ENCODE data around the gene VAMP8.
"Not testable (repeated sequence)": the region's sequence is repeated elsewhere in the genome, so short reads cannot be mapped to it uniquely, and the experiment has no call there.

Gene VAMP8

DNA sequence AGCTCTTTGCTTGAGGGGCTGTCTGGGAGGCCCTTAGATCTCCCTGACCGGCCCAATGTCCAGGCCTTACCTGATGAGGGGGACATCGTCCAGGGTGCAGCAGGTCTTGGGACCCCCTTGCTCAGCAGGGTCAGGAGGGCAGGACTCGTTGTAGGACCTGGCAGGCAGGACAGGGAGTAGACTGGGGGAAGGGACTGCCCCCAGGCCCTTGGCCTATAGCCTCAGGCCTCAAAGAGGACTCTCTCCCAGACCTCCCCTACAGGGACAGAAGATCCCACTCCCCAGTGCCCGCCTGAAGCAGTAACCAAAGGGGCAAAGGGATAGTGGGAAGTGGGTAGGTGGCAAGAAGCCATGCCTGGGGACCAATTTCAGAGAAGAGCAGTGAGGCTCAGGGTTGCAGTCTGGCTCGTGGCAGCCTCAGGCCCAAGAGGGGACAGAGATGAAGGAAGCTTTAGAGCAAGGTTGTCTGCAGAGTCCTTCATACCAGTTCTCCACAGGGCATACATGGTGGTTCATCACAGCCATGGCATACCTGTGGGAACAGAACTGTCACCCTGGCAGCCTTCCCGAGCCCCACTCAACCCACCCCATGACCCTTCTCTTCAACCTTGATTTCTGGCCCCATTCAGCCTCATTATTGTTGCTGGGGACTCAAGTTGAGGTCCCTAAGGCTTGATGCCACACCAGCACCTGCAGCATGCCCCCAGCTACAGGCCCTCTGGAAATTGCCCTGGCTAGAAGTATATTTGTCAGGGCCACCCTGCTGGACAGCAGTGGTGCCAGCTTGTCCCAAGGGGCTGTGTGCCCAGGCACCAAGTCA lies 23.8 kb downstream of the VAMP8 start:
- no peak for DNase-seq

GRCh38 chr2:85601771-85602475 lies 24.5 kb downstream of the VAMP8 start:
- DNase-seq, result no peak

DNA sequence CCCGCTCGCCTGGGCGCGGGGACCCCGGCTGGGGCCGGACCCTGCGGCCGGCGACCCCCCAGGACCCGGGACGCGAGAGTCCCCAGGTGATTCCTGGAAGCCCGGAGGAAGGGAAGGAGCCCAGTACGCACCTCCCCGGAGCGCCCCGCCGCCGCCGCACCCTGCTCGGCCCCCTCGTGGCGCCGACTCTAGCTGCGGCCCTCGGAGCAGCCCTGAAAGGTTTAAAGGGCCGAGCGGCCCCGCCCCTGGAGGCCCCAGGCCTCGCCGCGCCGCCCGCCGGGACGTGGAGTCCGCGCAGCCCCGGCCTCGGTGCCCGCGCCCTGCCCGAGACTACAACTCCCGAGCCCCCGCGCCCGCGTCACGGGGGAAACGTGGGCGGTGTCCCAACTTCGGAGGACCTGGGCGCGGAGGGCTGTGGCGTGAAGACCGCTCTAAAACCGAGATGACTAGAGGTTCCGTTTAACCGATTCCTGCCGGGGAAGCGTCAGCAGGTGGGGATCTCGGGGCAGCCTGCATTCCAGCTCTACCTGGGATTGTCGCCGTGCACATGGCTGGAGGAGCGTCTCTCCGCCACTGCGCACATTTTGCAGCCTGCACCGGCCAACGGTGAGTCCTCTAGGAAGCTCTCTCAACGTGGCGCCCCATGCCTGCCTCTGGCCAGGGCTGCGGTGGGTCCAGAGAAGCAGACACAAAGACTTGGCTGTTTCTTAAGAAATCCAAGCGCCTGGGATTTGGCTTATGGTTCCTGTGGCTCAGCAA lies 25.3 kb downstream of the VAMP8 start, which contains the start of gene TMEM150A:
Gene TMEM150A, minus strand, starts transcription at position 223 of the 759 bp plus-strand sequence. CDS start 750 bp downstream, outside the sequence.
- DNase-seq, result peak; percentile 81

- not testable (repeated sequence) for DNase-seq
These were observed 26.7 kb downstream of the VAMP8 start for GRCh38 chr2:85604133-85604444.

DNA sequence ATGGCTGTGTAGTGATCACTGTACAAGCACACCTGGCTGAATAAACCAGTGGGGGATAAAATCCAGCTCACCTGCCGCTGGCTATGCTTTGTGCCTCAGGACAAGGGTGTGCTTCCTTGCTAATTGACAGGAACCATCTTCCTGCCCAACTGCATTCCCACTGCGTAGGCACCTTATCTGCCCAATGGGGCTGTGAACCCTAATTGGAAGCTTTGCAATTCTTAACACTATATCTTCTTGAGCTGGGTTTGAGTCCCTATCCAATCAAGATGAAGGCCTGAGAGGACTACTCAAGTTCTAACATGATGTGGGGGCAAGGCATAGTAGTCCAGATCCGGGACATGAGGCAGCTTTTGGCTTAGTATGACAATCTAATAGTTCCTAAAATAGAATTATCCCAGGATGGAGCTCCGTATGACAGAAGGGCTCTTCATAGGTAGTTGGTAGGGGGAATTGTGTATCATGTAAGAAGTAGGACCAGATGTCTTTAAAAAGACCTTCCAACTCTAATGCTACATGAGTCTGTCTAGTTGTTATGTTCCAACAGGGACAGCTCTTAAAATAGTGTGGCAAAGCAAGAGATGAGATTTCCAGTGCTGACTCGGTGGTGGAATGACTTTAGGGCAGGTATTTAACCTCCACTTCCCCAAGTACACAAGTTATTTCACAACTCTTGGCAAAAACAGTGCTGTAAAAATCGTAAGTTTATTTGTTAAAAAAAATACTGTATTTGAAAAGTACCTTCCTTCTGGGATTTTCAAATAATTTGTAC lies 27.4 kb downstream of the VAMP8 start:
- no peak for DNase-seq

DNA sequence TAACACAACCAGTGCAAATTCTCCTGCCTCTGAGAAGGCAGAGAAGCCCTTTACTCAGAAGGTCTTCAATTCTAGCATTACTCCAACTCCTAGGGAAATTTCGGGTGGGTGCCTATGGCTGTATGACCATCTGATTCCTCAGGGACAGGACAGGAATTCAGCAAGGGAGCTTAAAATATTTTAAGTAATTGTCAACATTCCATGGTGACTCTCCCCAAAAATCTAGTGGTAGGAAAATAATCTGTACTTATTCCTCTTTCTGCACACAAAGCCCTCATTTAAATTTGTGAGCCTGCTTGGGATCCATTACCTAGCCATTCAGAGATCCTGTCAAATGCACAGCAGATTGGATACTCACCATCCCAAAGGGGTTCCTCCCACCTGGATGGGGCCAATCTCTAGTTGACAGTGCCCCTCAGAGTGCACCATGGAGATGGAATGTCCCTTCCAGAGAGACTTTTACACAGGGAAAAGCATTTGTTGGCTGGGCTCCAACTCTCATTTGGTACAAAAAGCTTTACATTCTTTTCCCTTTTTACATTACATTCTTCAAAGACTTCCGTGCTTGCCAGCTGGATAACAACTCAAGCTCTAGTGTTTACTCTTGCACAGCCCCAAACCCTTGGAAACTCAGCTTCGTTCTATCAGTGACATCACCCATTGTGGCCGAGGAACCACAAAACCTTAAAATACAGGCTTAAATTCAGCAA lies 28.2 kb downstream of the VAMP8 start:
- no peak for DNase-seq

- no peak for DNase-seq
These were observed 28.7 kb downstream of the VAMP8 start for GRCh38 chr2:85606116-85606455.

GRCh38 chr2:85607268-85608215 lies 30.2 kb downstream of the VAMP8 start:
- DNase-seq, result no peak

- DNase-seq, result no peak
These were observed 33.9 kb downstream of the VAMP8 start for GRCh38 chr2:85611217-85611704.

- peak; percentile 79 for DNase-seq
These were observed 34.6 kb downstream of the VAMP8 start, which contains the start of gene C2orf68 for GRCh38 chr2:85611705-85612587. C2orf68 (minus strand) TSS chr2:85612066; CDS start chr2:85611984, 82 bp downstream.

DNA sequence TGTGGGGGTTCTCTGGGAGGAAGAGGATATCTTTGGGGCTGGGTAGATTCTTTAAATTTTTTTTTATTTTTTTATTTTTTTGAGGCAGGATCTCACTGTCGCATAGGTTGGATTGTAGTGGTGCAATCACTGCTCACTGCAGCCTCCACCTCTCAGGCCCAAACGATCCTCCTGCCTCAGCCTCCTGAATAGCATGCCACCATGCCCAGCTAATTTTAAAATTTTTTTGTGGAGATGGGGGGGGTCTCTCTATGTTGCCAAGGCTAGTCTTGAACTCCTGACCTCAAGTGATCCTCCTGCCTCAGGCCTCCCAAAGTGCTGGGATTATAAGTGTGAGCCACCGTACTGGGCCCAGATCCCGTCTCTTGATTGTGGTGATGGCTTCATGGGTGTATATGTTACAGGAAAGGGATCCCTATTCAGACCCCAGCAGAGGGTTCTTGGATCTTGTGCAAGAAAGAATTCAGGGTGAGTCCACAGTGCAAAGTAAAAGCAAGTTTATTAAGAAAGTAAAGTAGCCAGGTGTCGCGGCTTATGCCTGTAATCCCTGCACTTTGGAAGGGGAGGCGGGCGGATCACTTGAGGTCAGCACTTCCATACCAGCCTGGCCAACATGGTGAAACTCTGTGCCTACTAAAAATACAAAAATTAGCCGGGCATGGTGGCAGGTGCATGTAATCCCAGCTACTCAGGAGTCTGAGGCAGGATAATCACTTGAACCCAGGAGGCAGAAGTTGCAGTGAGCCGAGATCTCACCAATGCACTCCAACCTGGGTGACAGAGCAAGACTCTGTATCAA lies 36.5 kb downstream of the VAMP8 start:
- no peak for DNase-seq

GRCh38 chr2:85614757-85615156 lies 37.4 kb downstream of the VAMP8 start:
- DNase-seq, result not testable (repeated sequence)

GRCh38 chr2:85615413-85615728 lies 38.0 kb downstream of the VAMP8 start:
- no peak for DNase-seq

DNA sequence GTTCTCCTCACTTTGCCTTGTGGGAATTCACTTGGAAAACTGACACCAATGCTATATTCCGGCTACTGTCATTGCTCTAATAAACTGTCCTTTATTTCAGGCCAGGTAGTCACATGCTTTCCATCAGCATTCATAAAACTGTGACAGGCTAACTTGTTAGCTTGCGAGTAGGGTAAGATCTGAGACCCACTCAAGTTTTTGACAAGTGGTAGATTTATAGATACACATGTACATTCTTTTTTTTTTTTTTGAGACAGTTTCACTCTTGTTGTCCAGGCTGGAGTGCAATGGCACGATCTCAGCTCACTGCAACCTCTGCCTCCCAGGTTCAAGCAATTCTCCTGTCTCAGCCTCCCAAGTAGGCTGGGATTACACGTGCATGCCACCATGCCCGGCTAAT lies 40.3 kb downstream of the VAMP8 start:
- DNase-seq, result not testable (repeated sequence)

DNA sequence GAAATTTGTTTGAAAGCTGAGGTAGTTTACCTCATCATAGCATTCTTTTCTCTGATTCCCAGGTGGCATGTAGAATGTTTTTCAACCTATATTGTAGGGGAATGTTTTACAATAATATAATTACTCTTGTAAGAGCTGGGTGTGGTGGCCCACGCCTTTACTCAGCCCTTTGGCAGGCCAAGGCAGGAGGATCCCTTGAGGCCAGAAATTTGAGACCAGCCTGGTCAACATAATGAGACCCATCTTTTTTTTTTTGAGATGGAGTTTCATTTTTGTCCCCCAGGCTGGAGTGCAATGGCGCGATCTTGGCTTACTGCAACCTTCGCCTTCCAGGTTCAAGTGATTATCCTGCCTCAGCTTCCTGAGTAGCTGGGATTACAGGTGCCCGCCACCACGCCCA lies 42.2 kb downstream of the VAMP8 start:
- no peak for DNase-seq

DNA sequence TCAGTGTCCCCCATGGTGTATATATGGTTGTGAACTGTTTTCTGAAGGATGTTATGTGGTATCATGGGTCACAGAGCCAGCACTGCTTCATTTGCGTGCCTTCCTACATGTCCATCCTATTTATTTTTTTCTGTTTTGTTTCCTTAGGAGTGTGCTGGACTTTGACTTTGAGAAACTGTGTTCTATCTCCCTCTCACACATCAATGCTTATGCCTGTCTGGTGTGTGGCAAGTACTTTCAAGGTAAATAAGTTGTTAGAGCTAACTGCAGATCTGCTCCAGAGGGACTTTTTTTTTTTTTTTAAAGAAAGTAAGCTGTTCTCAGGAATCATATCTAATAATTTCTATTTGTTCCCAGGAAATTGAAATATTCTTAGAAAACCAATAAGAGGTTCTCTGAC lies 44.0 kb downstream of the VAMP8 start:
- no peak for DNase-seq

DNA sequence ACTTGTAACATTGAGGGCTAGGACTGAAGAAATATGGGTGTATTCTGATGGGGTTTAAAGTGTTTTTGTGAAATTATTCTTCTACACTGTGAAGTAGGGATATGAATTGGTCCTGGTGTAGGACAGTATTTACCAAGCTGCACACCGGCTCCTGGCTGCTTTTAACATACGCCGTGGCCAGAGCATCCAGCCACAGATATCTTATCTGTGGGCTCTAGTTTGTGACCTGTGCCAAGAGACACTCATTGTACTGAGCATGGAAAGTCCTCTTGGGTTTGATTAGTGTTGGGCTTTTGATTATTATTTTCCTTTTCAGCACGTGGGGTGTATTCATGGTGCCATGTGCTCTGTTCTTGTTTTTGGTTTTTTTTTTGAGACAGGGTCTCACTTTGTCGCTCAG lies 46.6 kb downstream of the VAMP8 start:
- DNase-seq, result no peak

DNA sequence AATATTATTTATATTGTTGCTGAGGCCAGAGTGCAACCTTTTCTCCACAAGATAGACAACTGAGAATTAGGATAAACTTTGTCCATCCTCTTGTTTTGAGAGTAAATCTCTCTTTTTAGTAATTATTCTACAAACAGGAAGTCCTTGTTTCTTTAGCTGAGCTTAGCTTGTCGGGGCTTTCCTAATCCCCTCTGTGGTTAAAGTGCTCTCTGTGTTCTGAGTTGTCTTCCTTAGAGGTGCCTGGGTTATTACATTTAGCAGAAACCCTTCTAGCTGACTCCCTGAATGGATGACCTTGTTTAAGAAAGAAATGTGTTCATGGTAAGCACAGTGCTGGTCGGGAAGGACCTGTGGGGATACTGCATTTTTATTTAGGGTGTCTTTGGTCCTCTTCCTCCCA lies 51.3 kb downstream of the VAMP8 start:
- no peak for DNase-seq

- DNase-seq, result no peak
These were observed 53.9 kb downstream of the VAMP8 start for GRCh38 chr2:85631316-85631715.
